GM21737 (cell line): ENCODE results near the gene RUSC2.
"Not testable (repeated sequence)": the region's sequence is repeated elsewhere in the genome, so short reads cannot be mapped to it uniquely, and the experiment has no call there.

Experiments used
- ATAC-seq: cut with Tn5 transposase; IDR thresholded peaks from one replicate; pipeline ENCODE4 v1.9.1; 2021; ENCODE audit warnings: mild to moderate bottlenecking, moderate library complexity; ENCODE audit not compliant: unreplicated experiment

RUSC2 gene

GRCh38 chr9:35519692-35520363 is 29.9 kb downstream of the RUSC2 start:
- ATAC-seq = no peak

GRCh38 chr9:35520364-35520710 is 30.4 kb downstream of the RUSC2 start:
- no peak for ATAC-seq

- ATAC-seq = no peak
Measured at GRCh38 chr9:35521708-35522107, 31.8 kb downstream of the RUSC2 start.

GRCh38 chr9:35522187-35522586 is 32.3 kb downstream of the RUSC2 start:
- no peak for ATAC-seq

- ATAC-seq = no peak
Measured at GRCh38 chr9:35522700-35523099, 32.8 kb downstream of the RUSC2 start.

- not testable (repeated sequence) for ATAC-seq
Measured at GRCh38 chr9:35523556-35523955, 33.6 kb downstream of the RUSC2 start.

GRCh38 chr9:35526087-35526801 is 36.3 kb downstream of the RUSC2 start:
- no peak for ATAC-seq

GRCh38 chr9:35529161-35529823 is 39.4 kb downstream of the RUSC2 start:
- no peak for ATAC-seq

GRCh38 chr9:35533398-35533797 is 43.5 kb downstream of the RUSC2 start:
- ATAC-seq = no peak

GRCh38 chr9:35534921-35535320 is 45.0 kb downstream of the RUSC2 start:
- ATAC-seq = not testable (repeated sequence)

GRCh38 chr9:35537913-35538312 is 48.0 kb downstream of the RUSC2 start:
- no peak for ATAC-seq

DNA sequence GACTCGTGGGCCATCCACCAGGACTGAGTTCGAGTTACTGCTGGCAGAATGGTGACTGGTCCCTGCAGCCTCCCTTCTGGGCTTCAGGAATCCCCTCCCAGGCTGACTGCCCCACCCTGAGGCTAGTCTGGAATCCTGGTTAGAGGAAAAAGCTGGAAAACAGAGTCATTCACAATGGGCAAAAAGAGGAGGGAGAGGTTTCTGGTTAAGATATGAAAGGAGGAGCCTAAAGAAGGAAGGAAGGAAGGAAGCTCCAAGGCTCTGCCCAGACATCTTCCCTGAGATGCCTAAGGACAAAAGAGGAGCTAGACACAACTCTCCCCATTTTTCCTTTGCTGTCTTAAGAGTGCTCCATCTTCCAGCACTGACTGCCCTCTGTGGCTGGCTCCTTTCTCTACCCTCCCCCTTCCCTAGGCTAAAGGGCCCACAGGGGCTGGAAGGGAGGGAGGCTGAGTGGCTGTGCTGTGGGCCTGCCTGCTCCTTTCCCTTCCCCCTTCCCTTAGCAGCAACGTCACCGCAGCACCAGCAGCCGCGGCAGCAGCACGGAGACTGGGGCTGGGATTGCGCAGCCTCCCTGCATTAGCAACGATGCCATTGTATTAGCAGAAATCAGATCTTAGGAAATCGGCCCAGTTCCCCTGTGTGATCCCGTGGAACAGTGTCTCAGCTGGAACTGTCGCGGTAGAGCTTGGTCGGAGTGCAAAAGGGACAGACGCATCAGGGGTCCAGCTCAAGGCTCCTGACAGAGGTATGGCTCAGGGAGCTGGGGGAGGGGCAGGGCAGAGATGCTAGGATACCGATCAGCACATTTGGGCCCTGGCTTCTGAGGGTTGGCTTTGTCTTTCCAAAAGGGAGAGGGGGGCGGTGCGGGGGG is 48.7 kb downstream of the RUSC2 start:
- ATAC-seq = no peak
